H1 (cell line): ENCODE measurements around the gene LCE1B. TPM values are rescaled to one million over a fixed set of nuclear protein-coding genes. Genes with fewer than 3 reads are reported as not detected.

Source experiments
- CTCF ChIA-PET: fragments of 300-600 bp; sonication (Branson Sonifier 250); formaldehyde crosslinking; loops from one replicate; lab custom pipeline; 2021; ENCODE audit not compliant: partially characterized antibody; lab: Charles Lee
- POLR2A ChIA-PET: fragments of 300-600 bp; sonication (Branson Sonifier 250); formaldehyde crosslinking; loops from one replicate; lab custom pipeline; 2021; ENCODE audit warnings: inconsistent platforms; ENCODE audit not compliant: partially characterized antibody; lab: Charles Lee
- DNase-seq, 2 experiments: peaks; one replicate each; pipeline versions ENCODE4 v3.0.0 to v3.0.0-alpha.2; 2010 to 2022; ENCODE audit warnings: low spot score in 2 of 2, low read depth in 1 of 2, mixed read lengths in 1 of 2
- FAIRE-seq: peaks from 2 replicates; lab custom pipeline; 2011; peaks lifted over from hg19 to GRCh38; lab: Jason Lieb, UNC
- H2AFZ ChIP-seq: 2 replicates; pipeline ENCODE4 v1.8.1; 2012; ENCODE audit warnings: low read length, inconsistent platforms
- H2AK5ac ChIP-seq: 2 replicates; pipeline ENCODE4 v1.6.1; 2013; ENCODE audit warnings: low read depth, low read length
- H2BK120ac ChIP-seq: replicated peaks from 2 replicates; pipeline ENCODE3; 2013; ENCODE audit warnings: low read depth, low read length, inconsistent platforms
- H2BK12ac ChIP-seq: 2 replicates; pipeline ENCODE4 v1.6.1; 2013; ENCODE audit warnings: low read depth, low read length
- H2BK15ac ChIP-seq: 2 replicates; pipeline ENCODE4 v1.6.1; 2013; ENCODE audit warnings: low read length
- H2BK20ac ChIP-seq: 2 replicates; pipeline ENCODE4 v1.6.1; 2013; ENCODE audit warnings: low read length
- H2BK5ac ChIP-seq: 2 replicates; pipeline ENCODE4 v1.6.1; 2013; ENCODE audit warnings: low read depth, low read length
- H3K14ac ChIP-seq: 2 replicates; pipeline ENCODE4 v1.6.1; 2013; ENCODE audit warnings: inconsistent platforms; ENCODE audit not compliant: insufficient read length
- H3K18ac ChIP-seq: 2 replicates; pipeline ENCODE4 v1.6.1; 2013; ENCODE audit warnings: low read length; ENCODE audit errors: extremely low read depth
- H3K23ac ChIP-seq: 2 replicates; pipeline ENCODE4 v1.6.1; 2013; ENCODE audit warnings: inconsistent platforms; ENCODE audit not compliant: insufficient read length
- H3K23me2 ChIP-seq: 2 replicates; pipeline ENCODE4 v1.6.1; 2013; ENCODE audit warnings: low read depth, low read length
- H3K27ac ChIP-seq: 2 replicates; pipeline ENCODE4 v1.6.1; 2011; ENCODE audit warnings: low read depth, low read length, inconsistent platforms
- H3K27me3 ChIP-seq, 4 experiments: replicated peaks in 1 of 4; 1 replicate in 1 of 4; 2 replicates in 3 of 4; pipeline versions ENCODE4 v1.6.1 to v1.8.1; 2011 to 2013; ENCODE audit warnings: low read length in 3 of 4, mild to moderate bottlenecking in 3 of 4, inconsistent platforms in 2 of 4, mixed read lengths in 2 of 4, moderate library complexity in 1 of 4; ENCODE audit not compliant: control insufficient read depth in 3 of 4, insufficient read depth in 3 of 4; ENCODE audit errors: extremely low read depth in 1 of 4
- H3K36me3 ChIP-seq, 4 experiments: 2 replicates each; pipeline versions ENCODE4 v1.6.1 to v1.8.1; 2011 to 2013; ENCODE audit warnings: mild to moderate bottlenecking in 4 of 4, low read length in 3 of 4, moderate library complexity in 2 of 4, control low read depth in 1 of 4, inconsistent platforms in 1 of 4; ENCODE audit not compliant: insufficient read depth in 4 of 4, control insufficient read depth in 2 of 4
- H3K4ac ChIP-seq: replicated peaks from 2 replicates; pipeline ENCODE3; 2013; ENCODE audit warnings: low read length, low read depth, mixed read lengths, inconsistent platforms; ENCODE audit not compliant: insufficient read length
- H3K4me1 ChIP-seq, 4 experiments: replicated peaks in 1 of 4; 1 replicate in 1 of 4; 2 replicates in 3 of 4; pipeline versions ENCODE4 v1.6.1 to v1.8.1; 2011 to 2013; ENCODE audit warnings: low read length in 3 of 4, inconsistent platforms in 2 of 4, mixed read lengths in 1 of 4; ENCODE audit not compliant: insufficient read depth in 4 of 4, control insufficient read depth in 3 of 4
- H3K4me2 ChIP-seq, 2 experiments: 2 replicates each; pipeline versions ENCODE4 v1.6.1 to v1.8.1; 2011 to 2013; ENCODE audit warnings: low read depth in 2 of 2, low read length in 2 of 2, control low read depth in 1 of 2, inconsistent platforms in 1 of 2, mild to moderate bottlenecking in 1 of 2; ENCODE audit not compliant: insufficient read depth in 1 of 2
- H3K4me3 ChIP-seq, 4 experiments: fragments of 200-600, 300-600 bp in 1 of 4; sonication (generic), shearing (Covaris generic), sonication (Bioruptor Twin) in 1 of 4; 2 replicates each; pipeline versions ENCODE4 v1.5.1 to v1.8.1; 2011 to 2016; ENCODE audit warnings: low read length in 4 of 4, low read depth in 3 of 4, control low read depth in 2 of 4, inconsistent platforms in 2 of 4, mild to moderate bottlenecking in 2 of 4, mixed read lengths in 1 of 4, moderate library complexity in 1 of 4; ENCODE audit not compliant: insufficient read depth in 2 of 4; ENCODE audit errors: extremely low read depth in 1 of 4
- H3K56ac ChIP-seq: replicated peaks from 2 replicates; pipeline ENCODE3; 2013; ENCODE audit warnings: low read depth, mild to moderate bottlenecking, mixed read lengths, low read length, inconsistent platforms; ENCODE audit not compliant: insufficient read length
- H3K79me1 ChIP-seq: 2 replicates; pipeline ENCODE4 v1.6.1; 2013; ENCODE audit warnings: low read depth, low read length, control low read depth
- H3K79me2 ChIP-seq, 2 experiments: 2 replicates each; pipeline versions ENCODE4 v1.6.1 to v1.8.1; 2012 to 2013; ENCODE audit warnings: low read length in 2 of 2, mild to moderate bottlenecking in 2 of 2, inconsistent platforms in 1 of 2; ENCODE audit not compliant: insufficient read depth in 2 of 2, control insufficient read depth in 1 of 2
- H3K9ac ChIP-seq, 4 experiments: replicated peaks in 1 of 4; 1 replicate in 1 of 4; 2 replicates in 3 of 4; pipeline versions ENCODE4 v1.6.1 to v1.8.1; 2011 to 2013; ENCODE audit warnings: low read depth in 3 of 4, low read length in 3 of 4, control low read depth in 2 of 4, mild to moderate bottlenecking in 2 of 4, moderate library complexity in 2 of 4, inconsistent platforms in 1 of 4; ENCODE audit errors: extremely low read depth in 1 of 4
- H3K9me3 ChIP-seq, 2 experiments: 2 replicates each; pipeline versions ENCODE4 v1.6.1 to v1.8.1; 2012 to 2013; ENCODE audit warnings: mild to moderate bottlenecking in 2 of 2, moderate library complexity in 2 of 2, control low read depth in 1 of 2, inconsistent platforms in 1 of 2, low read depth in 1 of 2, low read length in 1 of 2, mixed read lengths in 1 of 2; ENCODE audit not compliant: insufficient read depth in 2 of 2
- H4K20me1 ChIP-seq, 2 experiments: replicated peaks in 1 of 2; 2 replicates each; pipeline versions ENCODE3 to v1.8.1; 2011 to 2013; ENCODE audit warnings: inconsistent platforms in 2 of 2, low read length in 2 of 2, mild to moderate bottlenecking in 1 of 2; ENCODE audit not compliant: insufficient read depth in 2 of 2, control insufficient read depth in 1 of 2
- H4K5ac ChIP-seq: 2 replicates; pipeline ENCODE4 v1.6.1; 2013; ENCODE audit warnings: low read length, low read depth, mixed read lengths, inconsistent platforms; ENCODE audit not compliant: insufficient read length
- H4K8ac ChIP-seq: 2 replicates; pipeline ENCODE4 v1.8.0; 2013; ENCODE audit warnings: mild to moderate bottlenecking, moderate library complexity, low read length, inconsistent platforms; ENCODE audit not compliant: insufficient read depth; ENCODE audit errors: extremely low read depth
- H4K91ac ChIP-seq: replicated peaks from 2 replicates; pipeline ENCODE3; 2013; ENCODE audit warnings: low read length, mixed read lengths, inconsistent platforms; ENCODE audit not compliant: insufficient read length
- E2F6 ChIP-seq: IDR thresholded peaks from 2 replicates; pipeline ENCODE4 v1.6.1; 2012; ENCODE audit warnings: inconsistent platforms
- POLR2A ChIP-seq, 2 experiments: IDR thresholded peaks; 1 replicate in 1 of 2; 2 replicates in 1 of 2; pipeline ENCODE4 v1.6.1; 2011; ENCODE audit warnings: low read depth in 2 of 2, low read length in 2 of 2, mild to moderate bottlenecking in 2 of 2; ENCODE audit errors: control extremely low read depth in 1 of 2
- RNF2 ChIP-seq: fragments of 200-900, 300-1000 bp; sonication (generic); IDR thresholded peaks from 2 replicates; pipeline ENCODE4 v1.7.1; 2016; ENCODE audit warnings: borderline replicate concordance, low read depth, mild to moderate bottlenecking, antibody characterized with exemption, low read length; ENCODE audit not compliant: poor library complexity, severe bottlenecking; ENCODE audit errors: missing control alignments
- USF2 ChIP-seq: IDR thresholded peaks from 2 replicates; pipeline ENCODE4 v1.6.1; 2011; ENCODE audit warnings: low read length, improper control_type of control experiment
- WGBS, 2 experiments: shearing (Covaris generic) in 1 of 2; methylation state at CpG; one replicate each; pipeline versions ENCODE4 v1.1.6 to v1.1.7; 2013 to 2015; ENCODE audit warnings: low lambda C conversion rate in 2 of 2, mixed read lengths in 2 of 2, inconsistent platforms in 1 of 2, low coverage in 1 of 2, missing lambda C conversion rate in 1 of 2; ENCODE audit not compliant: insufficient replicate concordance in 2 of 2, insufficient coverage in 1 of 2, insufficient read length in 1 of 2; ENCODE audit errors: extremely low coverage in 1 of 2, missing lambda C conversion rate in 1 of 2; 5-methylcytosine and 5-hydroxymethylcytosine counted together
- polyA plus RNA-seq, 7 experiments: library from polyadenylated mRNA; depleted of rRNA in 3 of 7; stranded (reverse) in 5 of 7; unstranded in 2 of 7; fragments of >200 nt in 5 of 7; fragments of 200-250 nt in 2 of 7; gene quantifications; 1 replicate in 5 of 7; 2 replicates in 1 of 7; 4 replicates in 1 of 7; pipeline versions ENCODE4 v1.2.1 to v1.2.3, GENCODE V29; 2011 to 2013; ENCODE audit warnings: missing spikeins in 2 of 7, mixed read lengths in 2 of 7
- total RNA-seq: library from RNA; stranded (reverse); fragmentation: NEBNext Ultra II Directional; extraction: Animal tissue kit (Norgen Biotek cat#: 25700); gene quantifications from 2 replicates; pipeline ENCODE4 v1.2.1, GENCODE V29; 2021

Gene LCE1B
- total and polyA plus RNA-seq, 2 of the 8 experiments (the other 6 are each of a cell fraction or from before 2014, with no cell fraction given): not detected

GRCh38 chr1:152860129-152860528 is 48.4 kb downstream of the LCE1B start:
- H3K14ac ChIP-seq: no peak overlapping the region
- no peak overlapping the region for H3K23ac ChIP-seq
- WGBS, 2 experiments: 68 to 100% methylated on average over 1 to 3 of the region's 3 CpGs
- H4K8ac ChIP-seq: no peak overlapping the region
- H3K79me2 ChIP-seq: no peaks in the 10 kb centered on the region
- no peak overlapping the region for H2BK12ac ChIP-seq
- FAIRE-seq (no peak), DNase-seq (no peak)
- no peaks in the 10 kb centered on the region for H3K27me3 ChIP-seq
- H2BK120ac ChIP-seq: no peak overlapping the region
- H3K4me3 ChIP-seq: no peak overlapping the region
- H3K9me3 ChIP-seq: peaks cover 67 to 81% of the 10 kb centered on the region in 2 experiments
- no peak for TF ChIP-seq E2F6
- no peak for TF ChIP-seq USF2
- no peak for TF ChIP-seq POLR2A (IDR thresholded peaks at IDR 0.05; ENCODE audit: control extremely low read depth in 1 of 2, low read depth in 2 of 2, low read length in 2 of 2)
- no peak for TF ChIP-seq RNF2
- no peak overlapping the region for H3K4me2 ChIP-seq
- H3K27ac ChIP-seq: no peak overlapping the region
- no peaks in the 10 kb centered on the region for H3K79me1 ChIP-seq
- H2BK20ac ChIP-seq: no peak overlapping the region
- no peak overlapping the region for H2BK5ac ChIP-seq
- no peak overlapping the region for H2BK15ac ChIP-seq
- no peak overlapping the region for H3K9ac ChIP-seq
- no peak overlapping the region for H2AFZ ChIP-seq
- H3K4me1 ChIP-seq: no peaks in the 10 kb centered on the region
- no peaks in the 10 kb centered on the region for H3K23me2 ChIP-seq
- H2AK5ac ChIP-seq: no peak overlapping the region
- H4K91ac ChIP-seq: no peak overlapping the region
- no peaks in the 10 kb centered on the region for H4K20me1 ChIP-seq
- no peak overlapping the region for H3K56ac ChIP-seq
- no peak overlapping the region for H3K18ac ChIP-seq
- POLR2A ChIA-PET: no interaction called here
- peaks cover 0 to 3% (median 0%) of the 10 kb centered on the region in 4 experiments; a peak in 1 of 8 replicates for H3K36me3 ChIP-seq
- CTCF ChIA-PET: interaction anchor here (0.6 kb wide), 1 partner anchor 9 kb away, joined by 3 read pairs; no protein-coding TSS in a partner anchor
- H4K5ac ChIP-seq: no peak overlapping the region
- no peak overlapping the region for H3K4ac ChIP-seq
